OCI-LY1 (cell line): ENCODE results near the gene BLOC1S5.

Experiments
- H2AFZ ChIP-seq: fragments of 200-600 bp; sonication (generic), shearing (Covaris generic); 2 replicates; pipeline ENCODE4 v1.6.0; 2014; ENCODE audit warnings: antibody characterized with exemption, mild to moderate bottlenecking, low read length
- H3F3A ChIP-seq: fragments of 200-600 bp; sonication (generic), shearing (Covaris generic); 2 replicates; pipeline ENCODE4 v1.6.0; 2014; ENCODE audit warnings: mild to moderate bottlenecking, antibody characterized with exemption, low read length, moderate library complexity; ENCODE audit not compliant: insufficient read depth
- H3K27ac ChIP-seq: fragments of 200-600 bp; sonication (generic); 2 replicates; pipeline ENCODE4 v1.5.1; 2014; ENCODE audit warnings: low read length, mixed run types, mild to moderate bottlenecking, low read depth; ENCODE audit not compliant: poor library complexity, severe bottlenecking
- H3K27me3 ChIP-seq: fragments of 200-600 bp; sonication (generic); 2 replicates; pipeline ENCODE4 v1.6.0; 2014; ENCODE audit warnings: antibody characterized with exemption, mild to moderate bottlenecking, low read length, moderate library complexity; ENCODE audit not compliant: insufficient read depth
- H3K36me3 ChIP-seq: fragments of 200-600 bp; sonication (generic); 2 replicates; pipeline ENCODE4 v1.6.1; 2014; ENCODE audit warnings: mild to moderate bottlenecking, antibody characterized with exemption, low read length, moderate library complexity, mixed read lengths; ENCODE audit not compliant: insufficient read depth
- H3K4me1 ChIP-seq: fragments of 200-600 bp; sonication (generic); 2 replicates; pipeline ENCODE4 v1.5.1; 2014; ENCODE audit warnings: mild to moderate bottlenecking, low read length, moderate library complexity; ENCODE audit not compliant: insufficient read depth, severe bottlenecking
- H3K4me2 ChIP-seq: fragments of 200-600 bp; sonication (generic), shearing (Covaris generic); 2 replicates; pipeline ENCODE4 v1.6.1; 2014; ENCODE audit warnings: low read length
- H3K4me3 ChIP-seq: fragments of 200-600 bp; sonication (generic); 2 replicates; pipeline ENCODE4 v1.5.1; 2014; ENCODE audit warnings: low read length, low read depth, mild to moderate bottlenecking, mixed read lengths; ENCODE audit not compliant: poor library complexity, severe bottlenecking
- H3K79me2 ChIP-seq: fragments of 200-600 bp; shearing (Covaris generic); 2 replicates; pipeline ENCODE4 v1.6.1; 2016; ENCODE audit warnings: mixed run types, low read length, mixed read lengths; ENCODE audit not compliant: insufficient read depth
- H3K9ac ChIP-seq: fragments of 200-600 bp; sonication (generic), shearing (Covaris generic); 2 replicates; pipeline ENCODE4 v1.6.1; 2014; ENCODE audit warnings: mild to moderate bottlenecking, low read length, mixed read lengths
- H3K9me2 ChIP-seq: fragments of 200-600 bp; sonication (generic), shearing (Covaris generic); 2 replicates; pipeline ENCODE4 v1.6.1; 2014; ENCODE audit warnings: low read depth, mild to moderate bottlenecking, low read length, mixed read lengths
- H3K9me3 ChIP-seq: fragments of 200-600 bp; shearing (Covaris generic); 2 replicates; pipeline ENCODE4 v1.6.1; 2014; ENCODE audit warnings: low read length, mixed read lengths
- H4K20me1 ChIP-seq: fragments of 200-600 bp; sonication (generic), shearing (Covaris generic); 2 replicates; pipeline ENCODE4 v1.6.0; 2016; ENCODE audit warnings: mild to moderate bottlenecking, low read length; ENCODE audit not compliant: insufficient read depth
- CTCF ChIP-seq: fragments of 200-600 bp; sonication (generic), shearing (Covaris generic); IDR thresholded peaks from 2 replicates; pipeline ENCODE4 v1.5.1; 2017; ENCODE audit warnings: mild to moderate bottlenecking, antibody characterized with exemption, low read length, moderate library complexity, mixed read lengths
- EZH2 ChIP-seq: fragments of 200-600 bp; sonication (generic), shearing (Covaris generic); IDR thresholded peaks from 2 replicates; pipeline ENCODE4 v1.8.0; 2017; ENCODE audit warnings: borderline replicate concordance, mixed run types, mild to moderate bottlenecking, antibody characterized with exemption, low read length, moderate library complexity, mixed read lengths

BLOC1S5 gene

GRCh38 chr6:8084586-8084985 is 20.4 kb upstream of the BLOC1S5 start:
- Histone ChIP-seq H3K36me3 (peaks cover 90% of the 10 kb centered on the region), H3K4me1 (no peaks in the 10 kb centered on the region), H3K27me3 (no peaks in the 10 kb centered on the region), H3K4me3 (no peak overlapping the region), H3K27ac (no peak overlapping the region), H3K9me3 (no peaks in the 10 kb centered on the region), H3K9ac (no peak overlapping the region), H4K20me1 (no peaks in the 10 kb centered on the region; the same call in 1 of the 2 replicates), H3K9me2 (no peaks in the 10 kb centered on the region), H3F3A (no peaks in the 10 kb centered on the region), H3K4me2 (no peak overlapping the region), H2AFZ (no peak overlapping the region), H3K79me2 (no peaks in the 10 kb centered on the region)
- TF ChIP-seq CTCF (no peak), EZH2 (no peak)

DNA sequence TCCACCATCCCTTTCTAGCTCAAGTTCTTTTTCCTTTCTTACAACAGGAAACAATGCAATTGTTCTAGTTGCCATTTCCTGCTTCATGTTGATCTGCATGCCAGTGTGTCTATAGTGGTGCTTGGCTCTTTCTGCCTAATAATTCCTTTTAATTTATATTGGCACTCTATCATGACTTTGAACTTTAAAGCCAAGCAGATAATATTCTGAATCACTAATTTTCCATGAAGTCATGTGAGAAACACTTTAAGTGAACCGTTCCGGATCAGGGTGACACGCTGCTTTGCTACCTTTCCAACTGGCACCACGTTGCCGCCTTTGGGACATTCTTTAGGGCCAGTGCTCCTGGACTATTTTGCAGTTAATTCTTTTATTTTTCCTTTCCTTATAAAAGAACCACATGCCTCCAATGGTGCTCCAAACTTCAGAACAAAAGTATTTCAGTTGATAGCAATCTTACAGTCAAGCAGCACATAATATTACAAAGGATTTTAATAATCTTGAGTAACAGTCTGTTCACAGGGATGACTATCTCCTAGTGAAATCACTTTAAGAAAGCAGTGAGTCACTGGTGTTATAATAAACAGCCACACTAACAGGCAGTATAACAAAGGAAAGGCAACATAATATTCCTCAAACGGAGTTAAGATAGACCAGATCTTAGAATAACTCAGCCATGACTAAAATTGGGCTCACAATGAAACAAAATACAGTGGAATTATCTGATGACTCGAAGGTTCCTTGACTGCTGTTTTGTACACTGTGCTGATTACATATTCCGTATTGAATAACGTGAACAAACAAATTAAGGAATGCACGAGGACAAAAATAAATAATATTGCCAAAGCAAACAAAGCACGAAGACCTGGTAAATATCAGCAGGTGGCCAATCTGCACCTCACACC is 19.0 kb upstream of the BLOC1S5 start:
- Histone ChIP-seq H3K27ac (no peak overlapping the region), H3K27me3 (no peaks in the 10 kb centered on the region), H2AFZ (no peak overlapping the region), H3K4me3 (no peak overlapping the region), H3K4me2 (no peak overlapping the region), H3K9ac (no peak overlapping the region), H3K9me2 (no peaks in the 10 kb centered on the region), H3F3A (no peaks in the 10 kb centered on the region), H4K20me1 (no peaks in the 10 kb centered on the region; the same call in 1 of the 2 replicates), H3K9me3 (no peaks in the 10 kb centered on the region), H3K4me1 (no peaks in the 10 kb centered on the region), H3K36me3 (peaks cover 87% of the 10 kb centered on the region), H3K79me2 (no peaks in the 10 kb centered on the region)
- TF ChIP-seq EZH2, result no peak
- TF ChIP-seq CTCF, result no peak

DNA sequence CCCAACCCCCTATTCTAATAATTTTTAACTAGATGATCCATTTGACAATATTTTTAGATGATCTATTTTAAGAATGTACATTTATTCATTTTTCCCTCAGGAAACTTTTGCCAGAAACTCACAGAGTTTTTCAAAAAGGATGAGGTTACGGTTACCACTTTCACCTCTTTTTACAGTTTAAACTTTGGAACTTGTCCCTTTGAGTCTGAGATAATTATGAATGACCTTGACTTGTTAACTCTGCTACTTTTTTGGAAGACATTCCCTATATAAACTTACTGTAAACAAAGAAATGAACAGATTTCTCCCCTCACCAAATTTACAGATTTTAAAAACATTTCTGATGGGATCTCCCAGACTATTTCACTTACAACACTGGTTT is 18.4 kb upstream of the BLOC1S5 start:
- H3K36me3 ChIP-seq, result peaks cover 85% of the 10 kb centered on the region

More for the DNA sequence above, 18.4 kb upstream of the BLOC1S5 start:
- no peaks in the 10 kb centered on the region for H3K27me3 ChIP-seq
- no peaks in the 10 kb centered on the region for H3F3A ChIP-seq
- H3K9me2 ChIP-seq, result no peaks in the 10 kb centered on the region
- TF ChIP-seq EZH2 (no peak), CTCF (no peak)
- no peak overlapping the region for H3K4me2 ChIP-seq
- no peak overlapping the region for H2AFZ ChIP-seq
- no peak overlapping the region for H3K27ac ChIP-seq
- H3K9me3 ChIP-seq, result no peaks in the 10 kb centered on the region
- H3K4me1 ChIP-seq, result no peaks in the 10 kb centered on the region
- no peak overlapping the region for H3K4me3 ChIP-seq
- H4K20me1 ChIP-seq, result no peaks in the 10 kb centered on the region; the same call in 1 of the 2 replicates
- H3K79me2 ChIP-seq, result no peaks in the 10 kb centered on the region
- no peak overlapping the region for H3K9ac ChIP-seq
